GM23338 (cell line): ENCODE results near the gene ZBTB46. TPM values are rescaled to one million over a fixed set of nuclear protein-coding genes. Genes with fewer than 3 reads are reported as not detected.

Experiments
- ATAC-seq: fragments of 200-7000 bp; cut with Tn5 transposase; 3 replicates; pipeline ENCODE4 v1.9.1; 2020
- DNase-seq: peaks from one replicate; pipeline ENCODE4 v3.0.0-alpha.2; 2015; ENCODE audit warnings: low spot score
- H2AFZ ChIP-seq: fragments of 200-600 bp; sonication (generic); 2 replicates; pipeline ENCODE4 v1.8.0; 2016; ENCODE audit warnings: antibody characterized with exemption, mild to moderate bottlenecking, moderate library complexity
- H3F3A ChIP-seq: fragments of 200-600 bp; sonication (generic); replicated peaks from 2 replicates; pipeline ENCODE4 v1.8.0; 2017; ENCODE audit warnings: antibody characterized with exemption, mixed run types, low read depth
- H3K27ac ChIP-seq: fragments of 200-600 bp; sonication (generic); 2 replicates; pipeline ENCODE4 v1.6.1; 2016; ENCODE audit warnings: low read depth
- H3K27me3 ChIP-seq: fragments of 200-600 bp; sonication (generic); 2 replicates; pipeline ENCODE4 v1.8.0; 2016; ENCODE audit warnings: mild to moderate bottlenecking, mixed run types, moderate library complexity; ENCODE audit not compliant: insufficient read depth
- H3K36me3 ChIP-seq: fragments of 200-600 bp; sonication (generic); 2 replicates; pipeline ENCODE4 v1.8.0; 2016; ENCODE audit warnings: mild to moderate bottlenecking; ENCODE audit not compliant: insufficient read depth
- H3K4me1 ChIP-seq: fragments of 200-600 bp; sonication (generic); 2 replicates; pipeline ENCODE4 v1.8.0; 2016; ENCODE audit warnings: mild to moderate bottlenecking, moderate library complexity; ENCODE audit not compliant: insufficient read depth
- H3K4me2 ChIP-seq: fragments of 200-600 bp; sonication (generic); 2 replicates; pipeline ENCODE4 v1.7.1; 2017; ENCODE audit warnings: mixed run types
- H3K4me3 ChIP-seq: fragments of 200-600 bp; sonication (generic); 2 replicates; pipeline ENCODE4 v1.6.1; 2016; ENCODE audit warnings: mixed run types
- H3K79me2 ChIP-seq: fragments of 200-600 bp; sonication (generic); replicated peaks from 2 replicates; pipeline ENCODE4 v1.8.0; 2017; ENCODE audit warnings: mild to moderate bottlenecking; ENCODE audit not compliant: insufficient read depth
- H3K9me2 ChIP-seq: fragments of 200-600 bp; sonication (generic); 2 replicates; pipeline ENCODE4 v1.8.0; 2017; ENCODE audit not compliant: insufficient read depth
- H4K20me1 ChIP-seq: fragments of 200-600 bp; sonication (generic); replicated peaks from 2 replicates; pipeline ENCODE4 v1.8.0; 2017; ENCODE audit warnings: mild to moderate bottlenecking; ENCODE audit not compliant: insufficient read depth
- H3K27ac Mint-ChIP-seq: 2 replicates; pipeline ENCODE4 v1.8.0; 2020; ENCODE audit warnings: inconsistent platforms, mild to moderate bottlenecking, moderate library complexity, mixed read lengths
- H3K27me3 Mint-ChIP-seq: 3 replicates; pipeline ENCODE4 v1.8.0; 2022; ENCODE audit warnings: low read depth, mild to moderate bottlenecking, moderate library complexity, mixed read lengths, inconsistent platforms; ENCODE audit not compliant: insufficient read depth, poor library complexity
- H3K36me3 Mint-ChIP-seq: 3 replicates; pipeline ENCODE4 v1.8.0; 2021; ENCODE audit warnings: low read depth, mild to moderate bottlenecking, inconsistent platforms, moderate library complexity, mixed read lengths
- H3K4me1 Mint-ChIP-seq: 3 replicates; pipeline ENCODE4 v1.8.0; 2020; ENCODE audit warnings: mild to moderate bottlenecking, inconsistent platforms, mixed read lengths
- H3K4me3 Mint-ChIP-seq: 3 replicates; pipeline ENCODE4 v1.8.0; 2021; ENCODE audit warnings: moderate library complexity, mild to moderate bottlenecking, inconsistent platforms, mixed read lengths
- H3K9me3 Mint-ChIP-seq: 3 replicates; pipeline ENCODE4 v1.8.0; 2020; ENCODE audit warnings: moderate library complexity, mild to moderate bottlenecking, inconsistent platforms, mixed read lengths
- CREB1 ChIP-seq: fragments of 250-450 bp; sonication (Bioruptor Pico); IDR thresholded peaks from 2 replicates; pipeline ENCODE4 v1.5.0; 2020; ENCODE audit warnings: low read depth, mild to moderate bottlenecking, moderate library complexity
- ETS1 ChIP-seq: IDR thresholded peaks from 2 replicates; pipeline ENCODE4 v1.6.1; 2016; ENCODE audit warnings: antibody characterized with exemption
- EZH2 ChIP-seq: fragments of 200-600 bp; sonication (generic); IDR thresholded peaks from one replicate; pipeline ENCODE4 v1.8.0; 2017; ENCODE audit warnings: antibody characterized with exemption, mild to moderate bottlenecking, low read depth; ENCODE audit not compliant: unreplicated experiment
- JUNB ChIP-seq: IDR thresholded peaks from one replicate; pipeline ENCODE4 v1.6.1; 2016; ENCODE audit warnings: antibody characterized with exemption; ENCODE audit not compliant: unreplicated experiment
- NANOG ChIP-seq: IDR thresholded peaks from 2 replicates; pipeline ENCODE4 v1.6.1; 2016; ENCODE audit warnings: antibody characterized with exemption, borderline replicate concordance
- POLR2AphosphoS5 ChIP-seq: IDR thresholded peaks from 2 replicates; pipeline ENCODE4 v1.6.1; 2016; ENCODE audit warnings: antibody characterized with exemption, low read depth
- polyA plus RNA-seq: library from polyadenylated mRNA; unstranded; fragments of >200 nt; fragmentation: Nextera tagmentation; extraction: Ambion mirVana; gene quantifications from 2 replicates; pipeline ENCODE4 v1.2.1, GENCODE V29; 2016
- total RNA-seq: library from RNA; depleted of rRNA; stranded (reverse); fragments of >200 nt; shearing (Covaris generic); gene quantifications from 2 replicates; pipeline ENCODE4 v1.2.3, GENCODE V29; 2014
- TF ChIP-seq, protein P1 (sequence below): IDR thresholded peaks from one replicate; pipeline ENCODE4 v1.6.1; 2018; ENCODE audit warnings: antibody characterized with exemption; ENCODE audit not compliant: unreplicated experiment
- TF ChIP-seq, protein P2 (sequence below), 2 experiments: fragments of 200-600 bp in 1 of 2; sonication (generic) in 1 of 2; conservative IDR thresholded peaks; 2 replicates each; pipeline versions ENCODE4 v1.5.1 to v1.6.1; 2016 to 2017; ENCODE audit warnings: antibody characterized with exemption in 2 of 2, low read depth in 2 of 2, mild to moderate bottlenecking in 2 of 2, moderate library complexity in 1 of 2

Gene ZBTB46
- total and polyA plus RNA-seq, 2 experiments from 2014 or later: 3.2 to 26.9 TPM

DNA sequence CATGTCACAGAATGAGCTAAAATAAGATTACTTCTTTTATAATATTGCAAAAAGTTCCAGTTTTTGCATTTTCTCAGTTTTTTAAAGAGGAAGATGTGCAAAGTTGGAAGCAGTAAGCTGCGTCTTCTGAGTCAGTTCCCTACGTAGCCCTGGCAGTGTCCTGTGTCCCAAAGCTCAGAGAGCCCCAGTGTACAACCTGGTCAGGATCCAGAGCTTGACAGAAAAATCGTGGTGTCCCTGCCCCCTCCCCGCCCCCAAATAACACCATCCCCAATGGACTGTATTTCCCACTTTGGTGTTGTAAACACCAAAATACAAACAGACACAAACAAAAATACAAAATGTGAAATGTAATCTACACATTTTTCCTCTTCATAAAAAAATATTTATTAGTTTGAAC, 86.9 kb downstream of the ZBTB46 start:
- Mint-ChIP-seq H3K27me3 (peaks cover 3% of the 10 kb centered on the region), H3K4me3 (no peak overlapping the region), H3K36me3 (peaks cover 8% of the 10 kb centered on the region), H3K27ac (no peak overlapping the region), H3K4me1 (no peaks in the 10 kb centered on the region; the same call in 2 of the 3 replicates), H3K9me3 (no peaks in the 10 kb centered on the region; the same call in 2 of the 3 replicates)
- ATAC-seq (no peak), DNase-seq (no peak)
- TF ChIP-seq ETS1: no peak
- TF ChIP-seq, protein P1, sequence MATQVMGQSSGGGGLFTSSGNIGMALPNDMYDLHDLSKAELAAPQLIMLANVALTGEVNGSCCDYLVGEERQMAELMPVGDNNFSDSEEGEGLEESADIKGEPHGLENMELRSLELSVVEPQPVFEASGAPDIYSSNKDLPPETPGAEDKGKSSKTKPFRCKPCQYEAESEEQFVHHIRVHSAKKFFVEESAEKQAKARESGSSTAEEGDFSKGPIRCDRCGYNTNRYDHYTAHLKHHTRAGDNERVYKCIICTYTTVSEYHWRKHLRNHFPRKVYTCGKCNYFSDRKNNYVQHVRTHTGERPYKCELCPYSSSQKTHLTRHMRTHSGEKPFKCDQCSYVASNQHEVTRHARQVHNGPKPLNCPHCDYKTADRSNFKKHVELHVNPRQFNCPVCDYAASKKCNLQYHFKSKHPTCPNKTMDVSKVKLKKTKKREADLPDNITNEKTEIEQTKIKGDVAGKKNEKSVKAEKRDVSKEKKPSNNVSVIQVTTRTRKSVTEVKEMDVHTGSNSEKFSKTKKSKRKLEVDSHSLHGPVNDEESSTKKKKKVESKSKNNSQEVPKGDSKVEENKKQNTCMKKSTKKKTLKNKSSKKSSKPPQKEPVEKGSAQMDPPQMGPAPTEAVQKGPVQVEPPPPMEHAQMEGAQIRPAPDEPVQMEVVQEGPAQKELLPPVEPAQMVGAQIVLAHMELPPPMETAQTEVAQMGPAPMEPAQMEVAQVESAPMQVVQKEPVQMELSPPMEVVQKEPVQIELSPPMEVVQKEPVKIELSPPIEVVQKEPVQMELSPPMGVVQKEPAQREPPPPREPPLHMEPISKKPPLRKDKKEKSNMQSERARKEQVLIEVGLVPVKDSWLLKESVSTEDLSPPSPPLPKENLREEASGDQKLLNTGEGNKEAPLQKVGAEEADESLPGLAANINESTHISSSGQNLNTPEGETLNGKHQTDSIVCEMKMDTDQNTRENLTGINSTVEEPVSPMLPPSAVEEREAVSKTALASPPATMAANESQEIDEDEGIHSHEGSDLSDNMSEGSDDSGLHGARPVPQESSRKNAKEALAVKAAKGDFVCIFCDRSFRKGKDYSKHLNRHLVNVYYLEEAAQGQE: no peak
- no peak for TF ChIP-seq NANOG
- TF ChIP-seq, protein P2, sequence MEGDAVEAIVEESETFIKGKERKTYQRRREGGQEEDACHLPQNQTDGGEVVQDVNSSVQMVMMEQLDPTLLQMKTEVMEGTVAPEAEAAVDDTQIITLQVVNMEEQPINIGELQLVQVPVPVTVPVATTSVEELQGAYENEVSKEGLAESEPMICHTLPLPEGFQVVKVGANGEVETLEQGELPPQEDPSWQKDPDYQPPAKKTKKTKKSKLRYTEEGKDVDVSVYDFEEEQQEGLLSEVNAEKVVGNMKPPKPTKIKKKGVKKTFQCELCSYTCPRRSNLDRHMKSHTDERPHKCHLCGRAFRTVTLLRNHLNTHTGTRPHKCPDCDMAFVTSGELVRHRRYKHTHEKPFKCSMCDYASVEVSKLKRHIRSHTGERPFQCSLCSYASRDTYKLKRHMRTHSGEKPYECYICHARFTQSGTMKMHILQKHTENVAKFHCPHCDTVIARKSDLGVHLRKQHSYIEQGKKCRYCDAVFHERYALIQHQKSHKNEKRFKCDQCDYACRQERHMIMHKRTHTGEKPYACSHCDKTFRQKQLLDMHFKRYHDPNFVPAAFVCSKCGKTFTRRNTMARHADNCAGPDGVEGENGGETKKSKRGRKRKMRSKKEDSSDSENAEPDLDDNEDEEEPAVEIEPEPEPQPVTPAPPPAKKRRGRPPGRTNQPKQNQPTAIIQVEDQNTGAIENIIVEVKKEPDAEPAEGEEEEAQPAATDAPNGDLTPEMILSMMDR (conservative IDR thresholded peaks at IDR 0.05; ENCODE audit: low read depth in 2 of 2): no peak
- no peak for TF ChIP-seq POLR2AphosphoS5
- TF ChIP-seq EZH2: no peak
- Histone ChIP-seq H3F3A (peaks cover 14% of the 10 kb centered on the region; the same call in 1 of the 2 replicates), H3K4me3 (no peak overlapping the region), H3K9me2 (no peaks in the 10 kb centered on the region), H3K27ac (no peak overlapping the region), H3K4me2 (no peak overlapping the region), H3K79me2 (no peaks in the 10 kb centered on the region), H3K4me1 (peaks cover 7% of the 10 kb centered on the region; the same call in 1 of the 2 replicates), H4K20me1 (no peaks in the 10 kb centered on the region), H3K36me3 (no peaks in the 10 kb centered on the region), H2AFZ (no peak overlapping the region), H3K27me3 (no peaks in the 10 kb centered on the region)

- no peak for DNase-seq
- H3K27ac Mint-ChIP-seq: no peak overlapping the region
- no peak for ATAC-seq
- no peak for TF ChIP-seq JUNB
- TF ChIP-seq CREB1 (CRISPR knock-in tag): no peak
- TF ChIP-seq POLR2AphosphoS5: no peak
These were observed 87.7 kb downstream of the ZBTB46 start for GRCh38 chr20:63743210-63743970.

More at GRCh38 chr20:63743210-63743970, 87.7 kb downstream of the ZBTB46 start:
- Mint-ChIP-seq H3K27me3 (peaks cover 5% of the 10 kb centered on the region), H3K4me1 (no peaks in the 10 kb centered on the region; the same call in 2 of the 3 replicates), H3K36me3 (peaks cover 8% of the 10 kb centered on the region), H3K9me3 (no peaks in the 10 kb centered on the region; the same call in 2 of the 3 replicates), H3K4me3 (no peak overlapping the region; the same call in 2 of the 3 replicates)
- Histone ChIP-seq H4K20me1 (no peaks in the 10 kb centered on the region), H3K27me3 (peaks cover 2% of the 10 kb centered on the region; the same call in 1 of the 2 replicates), H3K9me2 (no peaks in the 10 kb centered on the region), H3F3A (peaks cover 14% of the 10 kb centered on the region; the same call in 1 of the 2 replicates), H3K4me3 (no peak overlapping the region), H2AFZ (no peak overlapping the region), H3K79me2 (no peaks in the 10 kb centered on the region), H3K4me1 (peaks cover 7% of the 10 kb centered on the region; the same call in 1 of the 2 replicates), H3K27ac (0 out of 2 replicates have a peak overlapping the region, but pooled peaks have one; percentile 63), H3K4me2 (no peak overlapping the region), H3K36me3 (no peaks in the 10 kb centered on the region)
